Epidermal melanocyte (primary cell): ENCODE data around the gene GRAMD2A.

Experiments
- DNase-seq: peaks from one replicate; pipeline ENCODE4 v3.0.0; 2011; ENCODE audit warnings: low spot score; ENCODE audit not compliant: insufficient read length

Gene GRAMD2A

GRCh38 chr15:72197460-72198355, at the start of gene GRAMD2A:
TSS of gene GRAMD2A (minus strand) at chr15:72197787.
- DNase-seq: peak; percentile 40

- DNase-seq: no peak
Measured at GRCh38 chr15:72242775-72243370, 45.3 kb upstream of the GRAMD2A start.

- DNase-seq: no peak
Measured at GRCh38 chr15:72239652-72240051, 42.1 kb upstream of the GRAMD2A start.

- no peak for DNase-seq
Measured at GRCh38 chr15:72238586-72238985, 41.0 kb upstream of the GRAMD2A start.

- DNase-seq: no peak
Measured at GRCh38 chr15:72237853-72238224, 40.3 kb upstream of the GRAMD2A start.

- DNase-seq: peak; percentile 79
Measured at GRCh38 chr15:72237029-72237852, 39.7 kb upstream of the GRAMD2A start.

GRCh38 chr15:72236381-72237003, 38.9 kb upstream of the GRAMD2A start:
- no peak for DNase-seq

- no peak for DNase-seq
Measured at GRCh38 chr15:72235298-72235697, 37.7 kb upstream of the GRAMD2A start.

GRCh38 chr15:72233769-72234168, 36.2 kb upstream of the GRAMD2A start:
- no peak for DNase-seq

- peak; percentile 59 for DNase-seq
Measured at GRCh38 chr15:72231833-72232478, 34.4 kb upstream of the GRAMD2A start.

- DNase-seq: peak; percentile 48
Measured at GRCh38 chr15:72231066-72231832, 33.7 kb upstream of the GRAMD2A start, which contains the start of gene PKM. TSS of gene PKM (minus strand) at chr15:72231190. CDS start at chr15:72219097, 12,093 bp downstream.

- DNase-seq: peak; percentile 52
Measured at GRCh38 chr15:72230197-72231065, 32.8 kb upstream of the GRAMD2A start.

- no peak for DNase-seq
Measured at GRCh38 chr15:72229947-72230196, 32.3 kb upstream of the GRAMD2A start.

- no peak for DNase-seq
Measured at GRCh38 chr15:72229076-72229946, 31.7 kb upstream of the GRAMD2A start.

GRCh38 chr15:72227720-72228119, 30.1 kb upstream of the GRAMD2A start:
- DNase-seq: no peak

GRCh38 chr15:72227192-72227586, 29.6 kb upstream of the GRAMD2A start:
- no peak for DNase-seq

- DNase-seq: no peak
Measured at GRCh38 chr15:72223278-72223677, 25.7 kb upstream of the GRAMD2A start.

GRCh38 chr15:72222393-72222792, 24.8 kb upstream of the GRAMD2A start:
- DNase-seq: no peak
